ENCODE measurements around the gene SPATA9.
"Not testable (repeated sequence)": the region's sequence is repeated elsewhere in the genome, so short reads cannot be mapped to it uniquely, and the experiment has no call there.

The SPATA9 gene

DNA sequence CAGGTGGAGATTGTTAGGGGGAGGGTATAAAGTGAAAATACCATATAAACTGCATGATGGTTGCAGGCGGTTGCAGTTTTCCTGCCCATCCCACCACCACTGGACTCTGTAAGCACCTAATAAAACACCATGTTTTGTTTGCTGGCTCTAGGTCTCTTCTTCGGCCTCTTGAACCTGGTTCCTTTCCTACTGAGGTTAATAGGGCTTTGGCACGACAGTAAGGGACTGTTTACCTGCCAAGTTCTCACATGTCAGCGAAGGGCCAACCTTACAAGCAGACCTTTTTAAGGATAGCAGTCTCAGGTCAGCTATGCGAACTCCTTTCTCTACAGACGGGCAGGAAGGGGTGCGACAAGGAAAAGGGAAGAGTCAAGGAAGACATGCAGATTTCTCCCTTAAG, 39.6 kb downstream of the SPATA9 start:
- DNase-seq: no peak

DNA sequence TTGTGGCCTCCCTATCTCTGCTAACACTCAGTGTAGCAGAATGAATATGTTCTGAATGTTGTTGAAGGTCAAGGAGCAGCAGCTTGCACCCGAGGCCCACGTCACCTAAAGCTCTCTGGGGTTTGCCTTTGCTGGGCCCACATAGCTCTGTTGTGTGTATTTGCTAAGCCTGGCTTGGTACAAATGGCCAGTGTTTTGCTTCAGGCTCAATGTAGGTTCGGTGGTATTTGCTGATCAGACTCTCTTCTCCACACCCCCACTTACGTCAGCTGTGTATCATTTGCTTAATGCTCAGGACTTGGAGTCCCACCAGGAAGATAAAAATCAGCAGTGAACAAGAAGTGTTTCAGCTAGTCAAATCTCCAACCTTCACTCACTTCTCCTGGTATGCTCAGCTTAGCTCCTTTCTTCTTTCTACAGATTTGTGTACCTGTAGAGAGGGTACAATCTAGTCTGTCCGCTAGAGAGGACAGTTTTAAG, 41.0 kb downstream of the SPATA9 start:
- no peak for DNase-seq

DNA sequence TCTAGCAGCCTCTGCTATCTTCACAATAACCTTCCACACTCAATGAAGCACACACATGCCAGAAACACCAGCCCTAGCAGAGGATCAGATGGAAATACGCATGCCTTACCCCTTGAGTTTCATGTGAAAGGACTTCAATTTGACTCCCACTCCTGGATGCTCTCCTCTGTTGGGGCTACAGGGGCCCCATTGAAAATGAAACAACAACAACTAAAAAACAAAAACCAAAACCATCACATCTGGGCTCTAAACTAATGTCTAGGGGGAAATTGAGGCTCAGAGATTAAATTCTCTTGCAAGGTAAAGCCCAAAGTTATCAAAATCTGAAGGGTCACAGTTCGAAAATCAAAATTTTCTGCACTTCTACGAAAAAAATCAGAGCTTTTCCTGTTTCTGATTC, 44.2 kb downstream of the SPATA9 start:
- DNase-seq: no peak

DNA sequence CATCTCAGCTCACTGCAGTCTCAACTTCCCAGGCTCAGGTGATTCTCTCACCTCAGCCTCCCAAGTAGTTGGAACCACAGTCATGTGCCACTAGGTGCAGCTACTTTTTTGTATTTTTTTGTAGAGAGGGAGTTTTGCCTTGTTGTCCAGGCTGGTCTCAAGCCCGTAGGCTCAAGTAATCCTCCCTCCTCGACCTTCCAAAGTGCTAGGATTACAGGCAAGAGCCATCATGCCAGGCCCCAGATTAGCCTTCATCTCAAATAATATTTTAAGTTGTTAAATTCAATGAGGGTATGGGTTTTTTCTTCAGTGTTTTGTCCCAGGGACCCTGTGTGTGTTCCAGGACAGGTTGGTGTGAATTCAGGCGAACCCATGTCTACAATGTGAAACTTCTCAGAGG, 48.7 kb downstream of the SPATA9 start:
- DNase-seq: no peak

DNA sequence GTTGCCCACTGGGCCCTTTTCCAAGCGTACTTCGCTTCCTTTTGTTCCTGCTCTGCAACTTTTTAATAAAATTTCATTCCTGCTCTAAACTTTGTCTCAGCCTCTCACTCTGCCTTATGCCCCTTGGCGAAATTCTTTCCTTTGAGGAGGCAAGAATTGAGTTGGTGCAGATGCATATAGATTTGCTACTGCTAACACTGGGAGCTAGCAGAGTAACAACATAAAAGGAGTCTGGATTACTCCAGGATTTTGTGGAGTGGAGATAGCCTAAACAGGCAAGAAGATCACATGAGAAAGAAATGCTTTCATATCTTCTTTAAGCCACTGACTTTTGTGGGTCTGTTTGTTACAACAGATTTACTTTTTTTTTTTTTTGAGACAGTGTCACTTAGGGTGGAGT, 49.1 kb downstream of the SPATA9 start:
- no peak for DNase-seq

DNA sequence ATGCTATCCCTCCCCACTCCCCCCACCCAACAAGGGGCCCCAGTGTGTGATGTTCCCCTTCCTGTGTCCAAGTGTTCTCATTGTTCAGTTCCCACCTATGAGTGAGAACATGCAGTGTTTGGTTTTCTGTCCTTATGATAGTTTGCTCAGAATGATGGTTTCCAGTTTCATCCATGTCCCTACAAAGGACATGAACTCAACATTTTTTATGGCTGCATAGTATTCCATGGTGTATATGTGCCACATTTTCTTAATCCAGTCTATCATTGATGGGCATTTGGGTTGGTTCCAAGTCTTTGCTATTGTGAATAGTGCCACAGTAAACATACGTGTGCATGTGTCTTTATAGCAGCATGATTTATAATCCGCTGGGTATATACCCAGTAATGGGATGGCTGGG, 49.8 kb downstream of the SPATA9 start:
- DNase-seq: not testable (repeated sequence)

DNA sequence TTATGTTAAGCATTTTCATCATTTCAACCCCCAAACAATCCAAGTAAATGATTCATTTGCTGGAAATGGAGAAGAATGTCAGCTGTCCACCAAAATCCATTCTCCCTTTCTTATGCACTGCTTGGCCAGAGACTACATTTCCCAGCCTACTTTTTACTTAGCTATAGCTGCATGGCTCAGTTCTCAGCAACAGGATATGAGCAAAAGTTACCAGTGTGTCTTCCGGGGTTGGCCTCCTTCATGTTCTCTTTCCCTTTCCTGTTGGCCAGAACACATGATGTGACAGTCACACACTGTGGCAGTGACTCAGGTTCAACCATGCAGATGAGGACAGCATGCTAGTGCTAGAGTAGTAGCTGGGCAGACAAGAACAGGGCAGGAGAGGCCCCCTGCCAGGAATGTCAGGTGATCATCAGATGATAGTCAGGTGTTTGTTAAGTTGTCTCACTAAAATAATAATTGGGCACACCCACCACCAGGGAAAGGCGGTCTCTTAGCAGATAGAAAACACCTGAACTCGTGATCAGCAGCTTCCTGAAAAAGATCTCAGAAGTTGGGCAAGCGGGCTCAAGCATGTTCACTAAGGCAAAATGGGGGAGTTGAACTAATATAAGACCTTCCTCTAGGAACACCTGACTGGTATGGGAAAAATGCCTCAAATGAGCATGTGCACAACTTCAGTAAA, 50.7 kb downstream of the SPATA9 start:
- no peak for DNase-seq

DNA sequence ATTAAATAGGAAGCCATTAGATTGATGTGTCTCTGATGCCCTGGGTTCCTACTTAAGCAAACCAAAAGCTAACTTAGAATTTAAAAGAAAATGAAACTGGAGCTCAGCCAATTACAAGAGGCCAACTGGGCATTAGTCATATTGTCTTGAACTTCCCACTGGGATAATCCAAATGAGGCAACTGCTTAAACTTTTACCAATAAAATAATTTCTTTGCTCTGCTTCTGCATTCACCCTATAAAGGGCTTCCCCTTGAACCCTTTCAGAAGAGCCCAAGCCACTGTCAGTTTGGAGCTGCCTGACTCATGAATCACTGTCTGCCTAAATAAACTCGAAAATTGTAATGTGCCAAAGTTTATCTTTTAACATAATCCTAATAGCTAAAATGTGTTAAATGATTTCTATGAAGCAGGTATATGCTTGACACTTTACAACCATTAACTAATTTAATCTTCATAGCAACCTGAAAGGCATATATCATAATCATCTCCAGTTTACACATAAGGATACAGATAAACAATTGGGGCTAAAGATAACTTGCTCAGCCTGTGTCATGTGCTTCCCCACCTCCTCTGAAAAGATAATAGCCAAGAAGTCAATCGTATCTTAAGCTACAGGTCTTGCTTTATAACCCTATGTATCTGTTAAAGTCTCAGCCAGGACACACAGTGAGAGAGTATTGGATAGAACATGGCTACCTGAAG, 51.4 kb downstream of the SPATA9 start:
- DNase-seq: no peak

DNA sequence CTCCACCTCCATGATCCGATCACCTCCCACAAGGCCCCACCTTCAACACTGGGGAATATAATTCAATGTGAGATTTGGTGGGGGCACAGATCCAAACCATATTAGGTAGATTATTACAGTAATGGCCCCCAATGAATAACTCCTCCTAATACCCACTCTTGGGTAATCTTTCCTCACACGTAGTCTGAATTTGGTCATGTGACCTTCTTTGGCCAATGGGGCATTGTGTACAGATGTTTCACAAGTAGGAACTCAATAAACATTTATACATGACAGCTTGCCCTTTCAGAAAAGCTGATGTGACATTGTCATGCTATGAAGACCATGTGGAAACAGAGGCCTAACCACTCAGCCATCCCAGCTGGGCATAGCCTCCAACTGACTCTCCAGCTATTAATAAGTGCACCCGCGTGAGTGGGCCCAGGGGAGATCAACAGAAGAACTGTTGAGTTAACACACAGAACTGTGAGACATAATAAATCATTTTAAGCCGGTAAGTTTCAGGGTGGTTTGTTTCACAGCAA, 52.3 kb downstream of the SPATA9 start:
- no peak for DNase-seq

DNA sequence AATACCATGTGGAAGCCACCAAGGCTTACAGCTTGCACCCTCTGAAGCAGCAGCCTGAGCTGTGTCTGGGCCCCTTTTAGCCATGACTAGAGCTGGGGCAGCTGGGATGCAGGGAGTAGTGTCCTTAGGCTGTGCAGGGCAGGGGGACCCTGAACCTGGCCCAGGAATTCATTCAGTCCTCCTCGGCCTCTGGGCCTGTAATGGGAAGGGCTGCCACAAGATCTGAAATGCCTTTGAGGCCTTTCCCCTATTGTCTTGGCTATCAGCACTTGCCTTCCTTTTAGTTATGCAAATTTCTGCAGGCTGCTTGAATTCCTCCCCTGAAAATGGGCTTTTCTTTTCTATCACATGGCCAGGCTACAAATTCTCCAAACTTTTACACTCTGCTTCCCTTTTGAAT, 53.9 kb downstream of the SPATA9 start:
- no peak for DNase-seq

DNA sequence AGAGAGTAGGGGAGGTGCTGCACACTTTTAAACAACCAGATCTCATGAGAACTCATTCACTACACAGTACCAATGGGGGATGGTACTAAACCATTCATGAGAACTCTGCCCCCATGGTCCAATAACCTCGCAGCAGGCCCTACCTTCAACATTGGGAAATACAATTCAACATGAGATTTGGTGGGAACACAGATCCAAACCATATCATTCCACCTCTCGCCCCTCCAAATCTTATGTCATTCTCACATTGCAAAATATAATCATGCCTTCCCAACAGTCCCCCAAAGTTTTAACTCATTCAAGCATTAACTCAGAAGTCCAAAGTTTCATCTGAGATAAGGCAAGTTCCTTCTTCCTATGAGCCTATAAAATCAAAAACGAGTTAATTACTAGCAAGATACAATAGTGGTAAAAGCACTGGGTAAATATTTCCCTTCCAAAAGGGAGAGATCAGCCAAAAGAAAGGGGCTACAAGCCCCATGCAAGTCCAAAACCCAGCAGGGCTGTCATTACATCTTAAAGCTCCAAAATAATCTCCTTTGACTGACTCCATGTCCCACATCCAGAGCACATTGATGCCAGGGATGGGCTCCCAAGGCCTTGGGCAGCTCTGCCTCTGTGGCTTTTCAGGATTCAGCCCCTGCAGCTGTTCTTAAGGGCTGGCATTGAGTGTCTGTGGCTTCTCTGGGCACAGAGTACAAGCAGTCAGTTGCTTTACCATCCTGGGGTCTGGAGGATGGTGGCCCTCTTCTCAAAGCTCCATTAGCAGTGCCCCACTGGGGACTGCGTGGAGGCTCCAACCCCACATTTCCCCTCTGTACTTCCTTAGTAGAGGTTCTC, 54.6 kb downstream of the SPATA9 start:
- DNase-seq: no peak

DNA sequence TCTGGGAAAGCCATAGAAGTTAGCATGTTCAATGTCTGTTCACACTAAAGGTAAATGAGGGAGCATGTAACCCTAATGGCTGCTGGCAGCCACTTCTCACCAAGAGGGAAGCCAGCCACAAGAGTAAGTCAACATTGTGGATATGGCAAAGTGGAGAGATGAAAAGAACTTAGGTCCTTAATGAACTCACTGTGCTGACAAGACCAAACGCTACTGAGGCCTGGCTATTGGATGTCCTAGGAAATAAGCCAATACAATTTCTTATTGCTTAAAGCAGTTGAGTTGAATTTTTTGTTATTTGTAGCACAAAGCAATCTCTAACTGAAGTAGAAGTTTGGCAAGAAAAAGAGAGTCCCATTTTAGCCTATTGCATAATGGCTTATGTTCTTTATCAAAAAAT, 56.1 kb downstream of the SPATA9 start:
- no peak for DNase-seq

DNA sequence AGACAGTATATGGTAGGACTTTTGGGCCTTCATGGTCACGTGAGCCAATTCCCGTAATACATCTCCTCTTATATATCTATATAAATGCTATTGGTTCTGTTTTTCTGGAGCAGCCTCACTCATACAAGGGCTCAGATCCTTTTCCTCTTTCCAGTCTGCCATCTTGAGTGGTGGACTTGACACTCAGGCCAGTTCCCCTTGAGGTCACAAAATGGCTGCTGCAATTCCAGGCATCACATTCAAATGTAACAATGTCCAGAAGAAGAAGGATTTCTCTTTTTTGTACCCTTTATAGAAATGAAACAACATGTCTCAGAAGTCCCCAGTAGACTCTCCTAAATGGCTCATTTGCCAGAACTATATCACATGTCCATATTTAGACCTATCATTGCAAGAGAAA, 58.4 kb downstream of the SPATA9 start:
- no peak for DNase-seq

DNA sequence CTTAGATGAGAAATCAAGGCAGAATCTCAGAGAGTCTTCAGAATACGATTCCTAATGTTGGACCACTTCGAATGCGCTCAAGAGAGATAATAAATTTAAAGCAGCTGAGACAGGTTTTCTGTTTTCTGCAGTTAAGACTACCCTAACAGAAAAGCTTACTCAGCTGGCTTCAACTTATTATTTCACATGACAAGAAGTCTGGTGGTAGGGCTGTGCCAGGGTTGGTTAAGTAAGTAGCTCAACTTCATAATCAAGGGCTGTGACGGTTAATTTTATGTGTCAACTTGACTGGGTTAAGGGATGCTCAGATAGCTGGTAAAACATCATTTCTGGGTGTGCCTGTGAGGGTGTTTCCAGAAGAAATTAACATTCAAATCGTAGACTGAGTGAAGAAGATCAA, 59.1 kb downstream of the SPATA9 start:
- DNase-seq: no peak

DNA sequence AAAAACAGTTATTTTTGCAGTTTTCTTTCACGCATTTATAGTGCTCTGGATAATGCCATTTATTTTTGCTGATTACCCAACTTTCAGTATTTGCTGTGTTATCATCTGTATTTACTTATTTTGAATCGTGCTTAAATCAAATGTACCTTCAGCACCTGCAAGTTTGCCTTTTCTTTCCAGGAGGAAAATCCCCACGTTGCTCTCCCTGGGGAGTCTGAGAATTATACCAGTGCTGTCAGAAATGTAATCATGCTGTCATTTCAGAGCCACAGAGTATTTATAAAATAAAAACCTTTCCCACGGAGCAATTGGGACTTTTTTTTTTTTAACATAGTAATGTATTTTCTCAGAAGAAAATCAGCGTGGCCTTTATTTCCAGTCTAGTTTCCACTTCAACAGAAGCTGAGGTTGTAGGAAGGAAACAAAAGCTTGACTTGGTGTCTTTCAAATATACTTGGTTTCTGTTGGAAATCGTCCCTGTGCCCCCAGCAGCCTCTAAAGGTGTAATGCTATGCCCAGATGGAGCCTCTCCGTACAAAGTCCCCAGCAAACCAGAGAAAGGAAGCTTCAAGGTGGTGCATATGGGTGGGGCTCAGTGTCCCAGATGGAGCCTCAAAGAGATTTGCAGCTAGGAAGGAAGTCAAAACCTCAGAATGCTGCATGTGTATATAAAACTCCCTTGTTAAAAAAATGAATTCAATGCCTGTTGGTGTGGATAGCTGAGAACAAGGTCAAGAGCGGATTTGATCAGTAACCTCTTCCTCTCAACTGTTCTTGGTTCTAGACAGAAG, 60.8 kb downstream of the SPATA9 start:
- DNase-seq: no peak

DNA sequence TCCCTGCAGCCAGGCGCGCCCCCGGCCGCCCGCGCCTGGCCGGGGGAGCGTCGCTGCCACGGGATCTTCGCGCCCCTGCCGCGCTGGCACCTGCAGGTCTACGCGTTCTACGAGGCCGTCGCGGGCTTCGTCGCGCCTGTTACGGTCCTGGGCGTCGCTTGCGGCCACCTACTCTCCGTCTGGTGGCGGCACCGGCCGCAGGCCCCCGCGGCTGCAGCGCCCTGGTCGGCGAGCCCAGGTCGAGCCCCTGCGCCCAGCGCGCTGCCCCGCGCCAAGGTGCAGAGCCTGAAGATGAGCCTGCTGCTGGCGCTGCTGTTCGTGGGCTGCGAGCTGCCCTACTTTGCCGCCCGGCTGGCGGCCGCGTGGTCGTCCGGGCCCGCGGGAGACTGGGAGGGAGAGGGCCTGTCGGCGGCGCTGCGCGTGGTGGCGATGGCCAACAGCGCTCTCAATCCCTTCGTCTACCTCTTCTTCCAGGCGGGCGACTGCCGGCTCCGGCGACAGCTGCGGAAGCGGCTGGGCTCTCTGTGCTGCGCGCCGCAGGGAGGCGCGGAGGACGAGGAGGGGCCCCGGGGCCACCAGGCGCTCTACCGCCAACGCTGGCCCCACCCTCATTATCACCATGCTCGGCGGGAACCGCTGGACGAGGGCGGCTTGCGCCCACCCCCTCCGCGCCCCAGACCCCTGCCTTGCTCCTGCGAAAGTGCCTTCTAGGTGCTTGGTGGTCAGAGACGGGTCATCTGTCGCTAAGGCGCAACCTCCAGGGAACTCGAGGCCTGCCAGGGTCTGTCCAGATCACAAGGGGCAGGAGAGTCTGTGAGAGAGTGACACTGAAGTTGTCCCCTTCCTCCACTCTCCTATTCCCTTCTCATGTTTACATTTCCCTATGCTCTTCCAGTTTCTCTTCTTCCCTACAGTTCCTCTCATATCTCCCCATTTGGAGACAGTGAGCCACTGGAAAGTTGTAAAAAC, 61.6 kb downstream of the SPATA9 start:
- peak; percentile 40 for DNase-seq

DNA sequence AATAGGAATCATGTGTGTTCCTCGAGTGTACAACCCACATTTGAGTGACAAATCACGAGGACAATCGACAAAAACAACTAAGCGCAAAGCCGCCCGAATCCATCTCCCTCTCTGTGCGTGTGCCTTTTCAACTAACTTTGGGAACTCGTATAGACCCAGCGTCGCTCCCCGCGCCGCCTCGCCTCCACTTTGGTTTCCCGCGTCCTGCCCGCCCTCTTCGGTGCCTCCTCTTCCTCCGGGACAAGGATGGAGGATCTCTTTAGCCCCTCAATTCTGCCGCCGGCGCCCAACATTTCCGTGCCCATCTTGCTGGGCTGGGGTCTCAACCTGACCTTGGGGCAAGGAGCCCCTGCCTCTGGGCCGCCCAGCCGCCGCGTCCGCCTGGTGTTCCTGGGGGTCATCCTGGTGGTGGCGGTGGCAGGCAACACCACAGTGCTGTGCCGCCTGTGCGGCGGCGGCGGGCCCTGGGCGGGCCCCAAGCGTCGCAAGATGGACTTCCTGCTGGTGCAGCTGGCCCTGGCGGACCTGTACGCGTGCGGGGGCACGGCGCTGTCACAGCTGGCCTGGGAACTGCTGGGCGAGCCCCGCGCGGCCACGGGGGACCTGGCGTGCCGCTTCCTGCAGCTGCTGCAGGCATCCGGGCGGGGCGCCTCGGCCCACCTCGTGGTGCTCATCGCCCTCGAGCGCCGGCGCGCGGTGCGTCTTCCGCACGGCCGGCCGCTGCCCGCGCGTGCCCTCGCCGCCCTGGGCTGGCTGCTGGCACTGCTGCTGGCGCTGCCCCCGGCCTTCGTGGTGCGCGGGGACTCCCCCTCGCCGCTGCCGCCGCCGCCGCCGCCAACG, 62.5 kb downstream of the SPATA9 start, which contains the start of gene GPR150:
TSS of gene GPR150 (plus strand) at position 58 of the 840 bp plus-strand sequence. CDS start at position 247, 189 bp downstream.
- peak; percentile 26 for DNase-seq

DNA sequence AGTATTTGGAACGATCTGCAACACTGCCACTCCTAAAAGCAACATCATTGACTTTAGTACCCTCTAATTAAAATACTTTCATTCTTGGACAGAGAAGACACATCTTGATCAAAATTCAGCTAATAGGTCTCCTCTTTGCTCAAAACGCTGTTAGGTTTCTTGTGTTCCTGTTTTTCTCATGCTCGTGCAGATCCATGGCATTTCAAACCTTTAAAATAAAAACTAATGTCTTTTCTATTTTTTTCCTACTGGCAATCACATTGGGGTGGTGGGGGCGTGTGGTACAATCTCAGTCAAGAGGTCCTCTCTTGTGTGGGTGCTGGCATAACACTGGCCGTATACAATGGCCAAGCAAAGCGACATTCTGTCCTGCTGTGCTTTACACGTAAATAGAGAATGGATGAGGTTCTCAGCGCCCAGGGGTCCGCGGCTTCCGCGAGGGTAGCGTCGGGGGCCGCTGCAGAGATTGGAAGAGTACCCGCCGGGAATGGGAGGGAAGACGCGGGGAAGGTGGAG, 63.2 kb downstream of the SPATA9 start:
- DNase-seq: no peak

DNA sequence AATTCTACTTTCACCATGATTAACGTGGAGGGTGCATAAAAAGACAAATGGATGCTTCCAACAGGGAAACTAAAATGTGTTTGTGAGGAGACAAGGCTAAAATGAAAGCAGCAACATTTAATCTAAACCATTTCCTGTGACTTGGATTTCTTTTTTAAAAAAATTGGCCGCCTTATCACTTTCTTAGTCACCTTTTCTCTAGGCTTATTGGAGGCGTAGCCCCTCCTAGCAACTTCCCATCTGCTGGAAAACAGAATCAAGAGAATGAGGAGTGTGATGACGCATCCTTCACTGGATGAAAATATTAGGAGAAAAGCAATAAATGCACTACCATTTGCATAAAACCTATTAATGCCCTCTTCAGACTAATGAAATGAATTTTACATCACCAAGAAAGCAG, 63.7 kb downstream of the SPATA9 start:
- DNase-seq: no peak

DNA sequence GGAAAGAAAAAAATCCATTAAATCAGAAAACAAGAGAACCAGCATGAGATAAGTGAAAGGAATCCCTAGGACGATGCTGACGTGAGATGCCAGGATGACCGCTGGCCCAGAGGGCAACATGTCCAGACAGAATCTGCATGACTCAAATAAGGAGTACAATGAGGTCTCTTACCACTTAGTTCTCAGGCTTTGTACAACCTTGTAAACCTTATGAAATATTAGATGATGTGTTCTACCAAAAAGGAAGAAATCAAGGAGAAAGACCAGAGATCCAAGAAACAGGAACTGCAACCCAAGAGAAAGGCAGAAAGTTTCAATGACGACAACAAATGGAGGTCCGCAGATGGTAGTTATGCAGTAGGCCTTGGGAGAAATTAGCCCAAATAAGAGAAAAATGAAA, 65.7 kb downstream of the SPATA9 start:
- DNase-seq: no peak

Measured in NCI-H1105 treated with DMSO at 0.1 percent for 48 hours (cell line).